Erythroblast (primary cell): ENCODE data around the gene CDH11.

Experiments used
- GATA1 ChIP-seq: IDR thresholded peaks from 2 replicates; pipeline ENCODE4 v1.6.1; 2011; ENCODE audit warnings: low read depth, mild to moderate bottlenecking, control low read depth, low read length, moderate library complexity
- POLR2A ChIP-seq: IDR thresholded peaks from 2 replicates; pipeline ENCODE4 v1.6.1; 2011; ENCODE audit warnings: mild to moderate bottlenecking, low read length

GRCh38 chr16:64952177-64952576, 169.7 kb downstream of the CDH11 start:
- TF ChIP-seq POLR2A (no peak), GATA1 (no peak)
